T-helper 1 cell treated with Interleukin-12 subunit alpha and Interleukin-12 subunit beta and Interleukin-4 antibody, amounts not matched to agents 30 μg/mL and 1 μg/mL, for 36 hours (primary cell): ENCODE results near the gene SPPL2C.

Experiments
- H3K27ac Mint-ChIP-seq: one replicate; pipeline ENCODE4 v1.8.0; 2021; ENCODE audit warnings: mild to moderate bottlenecking, mixed read lengths
- H3K27me3 Mint-ChIP-seq: one replicate; pipeline ENCODE4 v1.8.0; 2021; ENCODE audit warnings: low read depth, mixed read lengths
- H3K36me3 Mint-ChIP-seq: one replicate; pipeline ENCODE4 v1.8.0; 2021; ENCODE audit warnings: low read depth, mixed read lengths
- H3K4me1 Mint-ChIP-seq: one replicate; pipeline ENCODE4 v1.8.0; 2021; ENCODE audit warnings: low read depth, mixed read lengths
- H3K4me3 Mint-ChIP-seq: one replicate; pipeline ENCODE4 v1.8.0; 2021; ENCODE audit warnings: mild to moderate bottlenecking, moderate library complexity, mixed read lengths
- H3K9me3 Mint-ChIP-seq: one replicate; pipeline ENCODE4 v1.8.0; 2021; ENCODE audit warnings: mixed read lengths

Gene SPPL2C

DNA sequence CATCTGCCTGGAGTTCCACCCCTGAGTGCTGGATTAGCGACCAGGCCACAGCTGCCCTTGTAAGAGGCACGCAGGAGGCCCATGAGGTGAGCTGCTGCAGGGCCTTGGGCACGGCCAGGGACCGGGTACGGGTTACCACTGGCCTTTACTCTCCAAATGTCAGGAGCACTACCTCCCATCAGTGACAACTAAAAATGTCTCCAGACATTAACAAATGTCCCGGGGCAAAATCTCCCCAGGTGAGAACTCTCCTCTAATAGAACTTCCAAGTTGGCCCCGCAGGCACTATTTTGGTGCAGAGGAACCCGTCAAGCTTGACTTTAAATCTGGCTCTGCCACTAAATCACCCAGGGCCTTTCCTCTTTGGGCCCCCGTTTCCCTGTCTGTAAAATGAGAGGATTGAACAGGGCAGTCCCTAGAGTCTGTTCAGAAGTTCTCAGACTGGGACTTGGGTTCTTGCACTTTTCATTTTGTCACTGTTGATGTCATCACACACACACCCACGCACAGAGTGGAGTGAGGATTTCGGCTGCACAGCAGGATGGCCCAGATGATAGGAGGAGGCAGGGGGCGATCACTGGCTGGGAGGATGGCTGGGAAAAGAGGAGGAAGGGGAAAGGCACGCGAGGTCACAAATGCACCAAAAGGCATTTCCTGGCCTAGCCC, 25.1 kb downstream of the SPPL2C start:
- Mint-ChIP-seq H3K36me3 (no peaks in the 10 kb centered on the region), H3K4me1 (peaks cover 17% of the 10 kb centered on the region), H3K4me3 (no peak overlapping the region), H3K27me3 (peaks cover 10% of the 10 kb centered on the region), H3K9me3 (no peaks in the 10 kb centered on the region), H3K27ac (no peak overlapping the region)

DNA sequence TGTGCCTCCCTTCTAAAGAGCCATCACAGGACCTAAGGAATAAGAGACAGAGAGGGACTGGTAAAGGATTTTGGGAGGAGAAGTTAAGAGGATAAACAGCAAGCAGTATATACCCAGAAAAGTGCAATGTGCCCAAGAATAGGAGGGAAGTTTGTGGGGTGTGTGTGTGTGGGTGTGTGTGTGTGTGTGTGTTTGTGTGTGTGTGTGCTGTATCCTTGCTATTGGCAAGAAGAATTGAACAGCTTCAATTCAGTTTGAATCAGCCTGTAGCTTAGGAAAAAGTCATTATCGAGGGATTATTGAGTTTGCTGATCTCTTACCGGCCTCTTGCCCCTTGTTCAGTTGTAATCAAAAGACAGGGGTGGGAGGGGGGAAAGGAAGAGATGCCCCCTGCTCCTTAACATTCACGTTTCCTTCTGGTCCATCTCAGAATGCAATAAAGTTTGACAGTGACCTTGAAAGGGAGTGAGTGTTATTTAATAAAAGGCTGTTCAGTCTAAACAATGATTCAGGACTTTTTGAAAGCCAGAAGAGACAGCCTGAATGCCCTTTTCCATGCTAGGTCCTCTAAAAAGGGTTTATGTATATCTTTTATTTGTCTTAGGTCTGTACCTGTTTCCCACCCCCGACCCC, 25.8 kb downstream of the SPPL2C start:
- no peaks in the 10 kb centered on the region for H3K9me3 Mint-ChIP-seq
- H3K27me3 Mint-ChIP-seq = peaks cover 6% of the 10 kb centered on the region
- H3K4me3 Mint-ChIP-seq = no peak overlapping the region
- peaks cover 15% of the 10 kb centered on the region for H3K4me1 Mint-ChIP-seq
- H3K27ac Mint-ChIP-seq = no peak overlapping the region
- no peaks in the 10 kb centered on the region for H3K36me3 Mint-ChIP-seq

DNA sequence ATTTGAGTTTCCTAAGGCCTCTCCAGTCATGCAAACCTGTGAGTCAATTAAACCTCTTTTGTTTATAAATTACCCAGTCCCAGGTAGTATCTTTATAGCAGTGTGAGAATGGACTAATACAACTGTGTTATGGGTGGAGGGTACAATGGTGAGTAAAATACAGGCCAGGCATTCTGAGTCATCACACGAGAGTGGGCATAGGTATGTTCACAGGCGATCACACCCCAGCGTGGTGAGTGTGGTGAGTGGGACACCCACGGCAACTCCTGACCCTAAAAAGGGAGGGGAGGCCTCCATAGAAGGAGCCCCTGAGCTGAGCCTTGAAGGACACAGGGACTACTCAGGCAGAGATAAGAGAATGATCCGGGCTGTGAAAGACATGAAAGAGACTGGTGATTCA, 27.0 kb downstream of the SPPL2C start:
- no peak overlapping the region for H3K27ac Mint-ChIP-seq
- no peak overlapping the region for H3K4me3 Mint-ChIP-seq
- no peaks in the 10 kb centered on the region for H3K36me3 Mint-ChIP-seq
- peaks cover 8% of the 10 kb centered on the region for H3K27me3 Mint-ChIP-seq
- H3K9me3 Mint-ChIP-seq = no peaks in the 10 kb centered on the region
- peaks cover 15% of the 10 kb centered on the region for H3K4me1 Mint-ChIP-seq

DNA sequence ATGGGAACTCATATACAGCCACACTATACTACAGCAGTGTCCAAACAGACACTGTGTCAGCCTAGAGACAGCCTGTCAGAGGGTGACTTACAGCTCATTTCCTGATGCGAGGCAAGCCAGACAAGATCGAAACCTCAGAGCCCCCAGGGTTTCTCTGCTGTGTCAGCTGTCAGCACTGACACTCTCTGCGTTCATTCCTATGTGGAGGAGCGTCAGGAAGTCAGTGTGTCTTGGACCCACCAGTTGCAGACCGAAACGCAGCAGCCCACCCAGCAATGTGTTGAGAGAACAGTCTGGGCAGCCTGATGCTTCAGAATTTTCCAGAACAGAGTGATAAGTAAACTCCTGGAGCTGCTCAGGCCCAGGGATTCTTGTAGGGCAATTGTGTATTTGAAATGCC, 29.0 kb downstream of the SPPL2C start:
- Mint-ChIP-seq H3K27me3 (peaks cover 14% of the 10 kb centered on the region), H3K4me3 (peak overlapping the region; percentile 66), H3K36me3 (no peaks in the 10 kb centered on the region), H3K9me3 (no peaks in the 10 kb centered on the region), H3K27ac (peak overlapping the region; percentile 73), H3K4me1 (peaks cover 6% of the 10 kb centered on the region)

DNA sequence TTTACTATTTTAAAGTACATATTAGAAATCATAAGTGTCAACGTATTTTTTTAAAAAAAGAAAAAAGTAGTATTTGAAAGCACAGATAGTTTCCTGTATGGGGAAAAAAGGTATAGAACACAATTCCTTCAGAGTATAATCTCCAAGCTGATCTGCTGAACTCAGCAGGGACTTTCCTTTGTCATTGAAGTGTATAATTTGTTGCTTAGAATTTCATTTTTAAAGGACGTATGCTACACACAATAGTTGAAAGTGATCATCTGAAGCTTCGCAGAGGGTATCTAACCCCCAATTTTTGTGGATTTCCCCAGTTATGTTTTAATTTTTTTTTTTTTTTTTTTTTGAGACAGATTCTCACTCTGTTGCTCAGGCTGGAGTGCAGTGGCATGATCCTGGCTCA, 29.5 kb downstream of the SPPL2C start:
- no peak overlapping the region for H3K27ac Mint-ChIP-seq
- H3K27me3 Mint-ChIP-seq = peaks cover 14% of the 10 kb centered on the region
- H3K9me3 Mint-ChIP-seq = no peaks in the 10 kb centered on the region
- no peaks in the 10 kb centered on the region for H3K36me3 Mint-ChIP-seq
- H3K4me1 Mint-ChIP-seq = peaks cover 6% of the 10 kb centered on the region
- no peak overlapping the region for H3K4me3 Mint-ChIP-seq

DNA sequence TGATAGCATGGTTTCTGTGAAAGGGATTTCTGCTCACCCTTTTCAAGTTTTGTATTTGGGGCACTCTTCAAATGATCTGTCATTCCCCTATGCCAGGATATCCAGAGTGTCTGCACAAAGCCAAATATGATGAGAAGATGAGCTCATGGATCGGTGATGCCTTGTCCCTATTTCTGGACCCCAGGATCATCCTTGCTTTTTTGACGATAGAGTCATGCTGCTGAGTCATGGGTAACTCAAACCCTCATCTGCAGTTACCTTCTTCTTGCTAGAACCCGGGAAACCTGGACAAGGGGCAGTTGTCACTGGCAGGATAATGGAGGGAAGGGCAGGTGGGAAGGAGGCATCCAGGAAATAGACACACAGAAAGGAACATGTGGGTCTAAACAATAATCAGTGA, 31.9 kb downstream of the SPPL2C start:
- no peaks in the 10 kb centered on the region for H3K36me3 Mint-ChIP-seq
- peaks cover 6% of the 10 kb centered on the region for H3K4me1 Mint-ChIP-seq
- no peak overlapping the region for H3K27ac Mint-ChIP-seq
- peaks cover 21% of the 10 kb centered on the region for H3K27me3 Mint-ChIP-seq
- no peaks in the 10 kb centered on the region for H3K9me3 Mint-ChIP-seq
- no peak overlapping the region for H3K4me3 Mint-ChIP-seq

DNA sequence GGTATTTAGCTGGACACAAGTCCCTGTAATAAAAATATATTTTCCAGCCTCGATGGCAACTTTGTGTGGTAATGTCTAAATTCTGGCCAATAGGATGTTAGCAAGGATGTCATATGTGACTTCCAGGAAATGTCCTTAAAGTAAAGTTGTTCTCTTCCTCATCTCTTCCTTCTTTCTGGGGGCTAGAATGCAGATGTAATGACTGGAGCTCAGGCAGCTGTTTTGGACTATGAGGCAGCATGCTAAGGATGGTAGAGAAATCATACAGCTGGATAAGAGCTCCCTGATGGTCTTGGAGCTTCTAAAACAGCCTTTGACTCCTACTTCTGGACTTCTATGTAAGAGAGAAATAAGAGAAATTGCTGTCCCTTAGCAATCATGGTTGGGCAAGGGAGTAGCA, 32.8 kb downstream of the SPPL2C start:
- no peak overlapping the region for H3K4me3 Mint-ChIP-seq
- no peak overlapping the region for H3K27ac Mint-ChIP-seq
- no peaks in the 10 kb centered on the region for H3K36me3 Mint-ChIP-seq
- peaks cover 8% of the 10 kb centered on the region for H3K4me1 Mint-ChIP-seq
- H3K27me3 Mint-ChIP-seq = peaks cover 27% of the 10 kb centered on the region
- no peaks in the 10 kb centered on the region for H3K9me3 Mint-ChIP-seq

DNA sequence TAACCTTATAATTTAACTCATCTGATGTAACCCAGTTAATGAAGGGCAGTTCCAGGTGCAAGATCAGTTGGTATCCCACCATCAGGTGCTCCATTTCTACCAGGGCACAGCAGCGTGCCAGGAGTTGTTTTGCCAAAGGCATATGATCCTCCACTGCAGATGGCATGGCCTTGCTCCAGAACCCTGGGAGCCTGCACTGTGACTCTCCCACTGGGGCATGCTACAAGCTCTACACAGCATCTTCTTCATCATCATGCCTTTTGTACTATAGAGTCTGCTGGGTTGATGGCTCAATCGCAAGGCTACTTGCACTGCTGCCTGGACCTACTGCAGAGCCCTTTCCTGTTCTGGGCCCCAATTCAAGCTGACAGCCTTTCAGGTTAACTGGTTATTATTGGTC, 38.4 kb downstream of the SPPL2C start:
- Mint-ChIP-seq H3K9me3 (peaks cover 8% of the 10 kb centered on the region), H3K36me3 (no peaks in the 10 kb centered on the region), H3K27ac (no peak overlapping the region), H3K27me3 (peaks cover 15% of the 10 kb centered on the region), H3K4me1 (peaks cover 7% of the 10 kb centered on the region), H3K4me3 (no peak overlapping the region)

DNA sequence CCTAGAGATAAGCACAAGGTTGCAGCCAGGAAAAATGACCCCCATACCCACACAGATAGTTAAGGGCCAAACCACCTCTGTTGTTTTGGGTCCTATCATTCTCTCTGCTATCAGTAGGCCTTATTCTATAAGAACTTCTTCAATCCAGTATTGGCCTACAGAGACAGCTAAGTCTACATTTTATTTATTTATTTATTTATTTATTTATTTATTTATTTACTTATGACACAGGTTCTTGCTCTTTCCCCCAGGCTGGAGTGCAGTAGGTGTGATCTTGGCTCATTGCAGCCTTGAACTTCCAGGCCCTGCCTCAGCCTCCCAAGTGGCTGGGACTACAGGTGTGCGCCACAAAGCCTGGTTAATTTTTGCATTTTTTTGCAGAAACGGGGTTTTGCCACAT, 42.2 kb downstream of the SPPL2C start:
- Mint-ChIP-seq H3K36me3 (no peaks in the 10 kb centered on the region), H3K27me3 (peaks cover 29% of the 10 kb centered on the region), H3K9me3 (peaks cover 8% of the 10 kb centered on the region), H3K4me3 (no peak overlapping the region), H3K4me1 (peaks cover 7% of the 10 kb centered on the region), H3K27ac (no peak overlapping the region)

DNA sequence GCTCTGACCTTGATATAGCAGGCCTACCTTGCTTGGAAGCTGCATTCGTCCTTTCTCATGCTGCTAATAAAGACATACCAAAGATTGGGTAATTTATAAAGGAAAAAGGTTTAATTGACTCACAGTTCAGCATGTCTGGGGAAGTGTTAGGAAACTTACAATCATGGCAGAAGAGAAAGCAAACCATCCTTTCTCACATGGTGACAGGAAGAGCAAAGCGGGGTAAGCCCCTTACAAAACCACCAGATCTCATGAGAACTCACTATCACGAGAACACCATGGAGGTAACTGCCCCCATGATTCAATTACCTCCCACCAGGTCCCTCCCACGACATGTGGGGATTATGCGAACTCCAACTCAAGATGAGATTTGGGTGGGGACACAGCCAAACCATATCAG, 43.7 kb downstream of the SPPL2C start:
- Mint-ChIP-seq H3K27ac (no peak overlapping the region), H3K36me3 (no peaks in the 10 kb centered on the region), H3K27me3 (peaks cover 34% of the 10 kb centered on the region), H3K4me1 (no peaks in the 10 kb centered on the region), H3K4me3 (no peak overlapping the region), H3K9me3 (peaks cover 8% of the 10 kb centered on the region)

DNA sequence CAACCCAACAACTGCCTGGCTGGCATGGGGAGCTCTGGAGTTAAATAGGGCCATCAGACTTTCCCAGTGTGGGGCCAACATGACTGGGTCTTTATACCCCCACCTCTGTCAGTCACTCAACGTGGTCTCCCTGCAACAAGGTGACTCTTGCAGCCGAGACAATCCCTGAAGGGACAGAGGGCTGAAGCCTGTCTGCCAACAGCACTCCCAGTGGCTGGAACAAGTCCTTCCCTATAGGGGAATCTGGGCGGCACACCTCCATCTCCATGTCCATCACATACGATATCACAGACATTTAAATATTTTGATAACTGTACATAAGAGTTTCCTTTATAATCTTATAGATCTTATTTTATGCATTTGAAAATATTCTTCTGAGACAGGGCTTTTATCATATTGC, 44.9 kb downstream of the SPPL2C start:
- peaks cover 5% of the 10 kb centered on the region for H3K4me1 Mint-ChIP-seq
- peaks cover 41% of the 10 kb centered on the region for H3K27me3 Mint-ChIP-seq
- H3K9me3 Mint-ChIP-seq = peaks cover 7% of the 10 kb centered on the region
- H3K27ac Mint-ChIP-seq = no peak overlapping the region
- no peaks in the 10 kb centered on the region for H3K36me3 Mint-ChIP-seq
- H3K4me3 Mint-ChIP-seq = no peak overlapping the region

DNA sequence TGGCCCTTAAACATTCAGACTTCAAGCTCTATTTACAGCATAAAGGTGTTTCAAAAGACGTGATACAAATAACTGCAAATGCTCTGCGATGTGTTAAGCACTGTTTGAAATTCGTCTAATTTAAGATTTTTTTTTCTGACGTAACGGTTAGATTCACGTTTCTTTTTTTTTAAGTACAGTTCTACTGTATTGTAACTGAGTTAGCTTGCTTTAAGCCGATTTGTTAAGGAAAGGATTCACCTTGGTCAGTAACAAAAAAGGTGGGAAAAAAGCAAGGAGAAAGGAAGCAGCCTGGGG, 49.0 kb downstream of the SPPL2C start:
- H3K27ac Mint-ChIP-seq = no peak overlapping the region
- peak overlapping the region; percentile 81 for H3K4me3 Mint-ChIP-seq
- H3K27me3 Mint-ChIP-seq = peaks cover 67% of the 10 kb centered on the region
- no peaks in the 10 kb centered on the region for H3K9me3 Mint-ChIP-seq
- peaks cover 8% of the 10 kb centered on the region for H3K4me1 Mint-ChIP-seq
- H3K36me3 Mint-ChIP-seq = no peaks in the 10 kb centered on the region

DNA sequence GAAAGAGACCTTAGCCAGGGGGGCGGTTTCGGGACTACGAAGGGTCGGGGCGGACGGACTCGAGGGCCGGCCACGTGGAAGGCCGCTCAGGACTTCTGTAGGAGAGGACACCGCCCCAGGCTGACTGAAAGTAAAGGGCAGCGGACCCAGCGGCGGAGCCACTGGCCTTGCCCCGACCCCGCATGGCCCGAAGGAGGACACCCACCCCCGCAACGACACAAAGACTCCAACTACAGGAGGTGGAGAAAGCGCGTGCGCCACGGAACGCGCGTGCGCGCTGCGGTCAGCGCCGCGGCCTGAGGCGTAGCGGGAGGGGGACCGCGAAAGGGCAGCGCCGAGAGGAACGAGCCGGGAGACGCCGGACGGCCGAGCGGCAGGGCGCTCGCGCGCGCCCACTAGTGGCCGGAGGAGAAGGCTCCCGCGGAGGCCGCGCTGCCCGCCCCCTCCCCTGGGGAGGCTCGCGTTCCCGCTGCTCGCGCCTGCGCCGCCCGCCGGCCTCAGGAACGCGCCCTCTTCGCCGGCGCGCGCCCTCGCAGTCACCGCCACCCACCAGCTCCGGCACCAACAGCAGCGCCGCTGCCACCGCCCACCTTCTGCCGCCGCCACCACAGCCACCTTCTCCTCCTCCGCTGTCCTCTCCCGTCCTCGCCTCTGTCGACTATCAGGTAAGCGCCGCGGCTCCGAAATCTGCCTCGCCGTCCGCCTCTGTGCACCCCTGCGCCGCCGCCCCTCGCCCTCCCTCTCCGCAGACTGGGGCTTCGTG, 49.5 kb downstream of the SPPL2C start, which contains the start of gene MAPT:
TSS of gene MAPT (plus strand) at position 533 of the 763 bp plus-strand sequence. CDS start 67,784 bp downstream, outside the sequence.
- Mint-ChIP-seq H3K4me3 (peak within 1 kb of the TSS; percentile 81), H3K4me1 (peaks cover 8% of the 10 kb centered on the region), H3K36me3 (no peaks in the 10 kb centered on the region), H3K27ac (no peak within 1 kb of the TSS), H3K27me3 (peaks cover 71% of the 10 kb centered on the region), H3K9me3 (no peaks in the 10 kb centered on the region)

DNA sequence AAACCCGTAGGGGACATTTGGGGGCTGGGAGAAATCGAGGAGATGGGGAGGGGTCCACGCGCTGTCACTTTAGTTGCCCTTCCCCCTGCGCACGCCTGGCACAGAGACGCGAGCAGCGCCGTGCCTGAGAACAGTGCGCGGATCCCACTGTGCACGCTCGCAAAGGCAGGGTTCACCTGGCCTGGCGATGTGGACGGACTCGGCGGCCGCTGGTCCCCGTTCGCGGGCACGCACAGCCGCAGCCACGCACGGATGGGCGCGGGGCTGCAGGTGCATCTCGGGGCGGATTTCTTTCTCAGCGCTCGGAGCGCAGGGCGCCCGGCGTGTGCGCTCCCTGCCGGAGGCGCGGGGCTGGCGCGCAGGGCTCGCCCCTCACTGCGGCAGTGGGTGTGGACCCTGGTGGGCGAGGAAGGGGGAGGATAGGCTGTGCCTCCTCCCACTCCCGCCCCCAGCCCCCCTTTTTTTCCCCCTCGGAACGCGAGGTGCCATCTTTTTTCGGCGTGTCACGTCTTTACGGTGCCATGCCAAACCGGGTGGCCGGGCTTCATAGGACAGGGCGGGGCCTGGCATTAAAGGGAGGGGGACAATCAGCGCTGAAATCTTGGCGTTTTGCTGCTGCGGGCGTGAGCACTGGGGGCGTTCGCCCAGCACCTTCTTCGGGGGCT, 50.8 kb downstream of the SPPL2C start:
- H3K36me3 Mint-ChIP-seq = no peaks in the 10 kb centered on the region
- H3K4me1 Mint-ChIP-seq = peaks cover 8% of the 10 kb centered on the region
- peak overlapping the region; percentile 63 for H3K4me3 Mint-ChIP-seq
- H3K27me3 Mint-ChIP-seq = peaks cover 72% of the 10 kb centered on the region
- no peak overlapping the region for H3K27ac Mint-ChIP-seq
- H3K9me3 Mint-ChIP-seq = no peaks in the 10 kb centered on the region
